Right ventricle myocardium superior (tissue), 1 donor: ENCODE results near the gene ATF7. TPM values are rescaled to one million over a fixed set of nuclear protein-coding genes. Genes with fewer than 3 reads are reported as not detected.

Experiments
- ATAC-seq: fragments of 200-7000 bp; cut with Tn5 transposase; one replicate; pipeline ENCODE4 v1.9.1; 2020; ENCODE audit warnings: mild to moderate bottlenecking; ENCODE audit not compliant: poor library complexity
- DNase-seq: peaks from one replicate; pipeline ENCODE4 v3.0.0-alpha.2; 2020
- intact Hi-C: fragments of 100-400 bp; cut with DNase I; formaldehyde crosslinking; loops from one replicate; pipeline ENCODE4 v1.11.2; 2022
- total RNA-seq: library from RNA; stranded (reverse); fragmentation: NEBNext Ultra II Directional; extraction: Animal tissue kit (Norgen Biotek cat#: 25700); gene quantifications from one replicate; pipeline ENCODE4 v1.2.1, GENCODE V29; 2021
- donor health status: DM: no; HTN: yes; CAD: no; lungs with severe emphysema.

ATF7 gene
- total RNA-seq, 1 donor from 2014 or later = 29.1 TPM

- intact Hi-C loops = no loop called here
- DNase-seq (no peak), ATAC-seq (no peak)
Observed at GRCh38 chr12:53513712-53514410, 112.3 kb downstream of the ATF7 start.

GRCh38 chr12:53510181-53510812 is 115.9 kb downstream of the ATF7 start:
- ATAC-seq (no peak), DNase-seq (no peak)
- intact Hi-C loops = no loop called here

GRCh38 chr12:53508534-53509170 is 117.5 kb downstream of the ATF7 start:
- intact Hi-C loops = loop anchor here (2.0 to 10.0 kb wide), 2 partner anchors 156 to 184 kb away; partner anchors contain the start of gene AAAS
- peak; percentile 85 for ATAC-seq
- peak; percentile 89 for DNase-seq

GRCh38 chr12:53507603-53507885 is 118.6 kb downstream of the ATF7 start:
- ATAC-seq (no peak), DNase-seq (no peak)
- intact Hi-C loops = loop anchor here (10.0 kb wide), 1 partner anchor 183 kb away; the partner anchor contains the start of gene AAAS

GRCh38 chr12:53506881-53507602 is 119.1 kb downstream of the ATF7 start, which contains the start of gene NPFF:
Gene NPFF, minus strand, starts transcription at chr12:53507484. Its CDS starts 10 bp downstream, at chr12:53507474.
- intact Hi-C loops = loop anchor here (10.0 kb wide), 1 partner anchor 182 kb away; the partner anchor contains the start of gene AAAS
- ATAC-seq (no peak), DNase-seq (no peak)

- ATAC-seq = no peak
- no peak for DNase-seq
- intact Hi-C loops = loop anchor here (10.0 kb wide), 1 partner anchor 182 kb away; the partner anchor contains the start of gene AAAS
Observed at GRCh38 chr12:53506450-53506785, 119.8 kb downstream of the ATF7 start.

GRCh38 chr12:53505555-53506449 is 120.4 kb downstream of the ATF7 start:
- no peak for ATAC-seq
- intact Hi-C loops = loop anchor here (10.0 kb wide), 1 partner anchor 181 kb away; the partner anchor contains the start of gene AAAS
- no peak for DNase-seq

GRCh38 chr12:53505086-53505485 is 121.1 kb downstream of the ATF7 start:
- ATAC-seq (no peak), DNase-seq (peak; percentile 51)
- intact Hi-C loops = loop anchor here (10.0 kb wide), 1 partner anchor 180 kb away; the partner anchor contains the start of gene AAAS

GRCh38 chr12:53504004-53504920 is 121.9 kb downstream of the ATF7 start:
- intact Hi-C loops = loop anchor here (10.0 kb wide), 1 partner anchor 179 kb away; the partner anchor contains the start of gene AAAS
- no peak for DNase-seq
- ATAC-seq = no peak

GRCh38 chr12:53502983-53503728 is 123.0 kb downstream of the ATF7 start:
- ATAC-seq = no peak
- intact Hi-C loops = loop anchor here (10.0 kb wide), 1 partner anchor 178 kb away; the partner anchor contains the start of gene AAAS
- DNase-seq = no peak

GRCh38 chr12:53502331-53502730 is 123.9 kb downstream of the ATF7 start:
- intact Hi-C loops = loop anchor here (10.0 kb wide), 1 partner anchor 178 kb away; the partner anchor contains the start of gene AAAS
- DNase-seq = no peak
- no peak for ATAC-seq

GRCh38 chr12:53501615-53502181 is 124.5 kb downstream of the ATF7 start:
- DNase-seq (no peak), ATAC-seq (no peak)
- intact Hi-C loops = loop anchor here (10.0 kb wide), 1 partner anchor 177 kb away; the partner anchor contains the start of gene AAAS

- intact Hi-C loops = loop anchor here (10.0 kb wide), 1 partner anchor 176 kb away; the partner anchor contains the start of gene AAAS
- ATAC-seq = peak; percentile 88
- DNase-seq = peak; percentile 99
Observed at GRCh38 chr12:53500776-53501614, 125.2 kb downstream of the ATF7 start, which contains the start of gene TARBP2. Gene TARBP2, plus strand, starts transcription at chr12:53501283. Its CDS starts 126 bp downstream, at chr12:53501409.

GRCh38 chr12:53500142-53500775 is 125.9 kb downstream of the ATF7 start:
- ATAC-seq = peak; percentile 12
- intact Hi-C loops = loop anchor here (10.0 kb wide), 1 partner anchor 175 kb away; the partner anchor contains the start of gene AAAS
- DNase-seq = peak; percentile 70
